Neural cell (in vitro differentiated cells): ENCODE results near the gene EEF2K. TPM values are rescaled to one million over a fixed set of nuclear protein-coding genes. Genes with fewer than 3 reads are reported as not detected.

Experiments used
- H2AFZ ChIP-seq: fragments of 200-600, 300-800 bp; sonication (generic), shearing (Covaris generic); 2 replicates; pipeline ENCODE4 v1.6.0; 2014; ENCODE audit warnings: low read depth, mild to moderate bottlenecking, antibody characterized with exemption, low read length, moderate library complexity
- H3F3A ChIP-seq: fragments of 200-600 bp; shearing (Covaris generic); 2 replicates; pipeline ENCODE4 v1.6.1; 2016; ENCODE audit warnings: mild to moderate bottlenecking, moderate library complexity, mixed read lengths, antibody characterized with exemption, low read length; ENCODE audit not compliant: insufficient read depth, poor library complexity, severe bottlenecking
- H3K27ac ChIP-seq: fragments of 200-600, 300-800 bp; sonication (generic), shearing (Covaris generic); 2 replicates; pipeline ENCODE4 v1.5.1; 2014; ENCODE audit warnings: mild to moderate bottlenecking, low read length, moderate library complexity
- H3K27me3 ChIP-seq: fragments of 300-800, 200-600 bp; sonication (generic), shearing (Covaris generic); 2 replicates; pipeline ENCODE4 v1.6.0; 2014; ENCODE audit warnings: mild to moderate bottlenecking, low read depth, low read length, moderate library complexity; ENCODE audit not compliant: insufficient read depth
- H3K36me3 ChIP-seq: fragments of 300-800, 200-600 bp; sonication (generic), shearing (Covaris generic); 2 replicates; pipeline ENCODE4 v1.5.1; 2014; ENCODE audit warnings: mild to moderate bottlenecking, antibody characterized with exemption, low read length, moderate library complexity; ENCODE audit not compliant: insufficient read depth
- H3K4me2 ChIP-seq: fragments of 300-800, 200-600 bp; sonication (generic), shearing (Covaris generic); 2 replicates; pipeline ENCODE4 v1.6.0; 2014; ENCODE audit warnings: mild to moderate bottlenecking, low read length
- H3K4me3 ChIP-seq: fragments of 300-800, 200-600 bp; sonication (generic), shearing (Covaris generic); 2 replicates; pipeline ENCODE4 v1.5.1; 2014; ENCODE audit warnings: mild to moderate bottlenecking, low read length, moderate library complexity
- H3K79me2 ChIP-seq: fragments of 200-600 bp; shearing (Covaris generic); replicated peaks from 2 replicates; pipeline ENCODE4 v1.6.0; 2014; ENCODE audit warnings: mild to moderate bottlenecking, low read length, moderate library complexity; ENCODE audit not compliant: insufficient read depth
- H3K9ac ChIP-seq: fragments of 300-800, 200-600 bp; sonication (generic), shearing (Covaris generic); 2 replicates; pipeline ENCODE4 v1.6.1; 2016; ENCODE audit warnings: mild to moderate bottlenecking, low read length, mixed read lengths
- H3K9me2 ChIP-seq: fragments of 200-600 bp; shearing (Covaris generic); 2 replicates; pipeline ENCODE4 v1.6.1; 2016; ENCODE audit warnings: mild to moderate bottlenecking, low read length, mixed read lengths; ENCODE audit not compliant: insufficient read depth
- H3K9me3 ChIP-seq: fragments of 200-600, 300-800 bp; sonication (generic), shearing (Covaris generic); 2 replicates; pipeline ENCODE4 v1.6.1; 2016; ENCODE audit warnings: mild to moderate bottlenecking, mixed run types, low read length, moderate library complexity, mixed read lengths
- H4K20me1 ChIP-seq: fragments of 200-600 bp; shearing (Covaris generic); 2 replicates; pipeline ENCODE4 v1.6.1; 2016; ENCODE audit warnings: mild to moderate bottlenecking, mixed run types; ENCODE audit not compliant: insufficient read depth
- EP300 ChIP-seq: fragments of 450-650 bp; conservative IDR thresholded peaks from 2 replicates; pipeline ENCODE4 v1.6.1; 2014; ENCODE audit warnings: antibody characterized with exemption, mild to moderate bottlenecking, moderate library complexity; ENCODE audit not compliant: poor library complexity, severe bottlenecking
- EZH2 ChIP-seq: fragments of 200-600, 300-800 bp; shearing (Covaris generic), sonication (generic); IDR thresholded peaks from 2 replicates; pipeline ENCODE4 v1.6.1; 2014; ENCODE audit warnings: antibody characterized with exemption, low read length, borderline replicate concordance, mild to moderate bottlenecking; ENCODE audit not compliant: insufficient read depth, poor library complexity, severe bottlenecking
- MXI1 ChIP-seq: fragments of 450-650 bp; conservative IDR thresholded peaks from 2 replicates; pipeline ENCODE4 v1.6.1; 2014; ENCODE audit warnings: antibody characterized with exemption, mild to moderate bottlenecking; ENCODE audit not compliant: poor library complexity, severe bottlenecking
- POLR2AphosphoS5 ChIP-seq: IDR thresholded peaks from 2 replicates; pipeline ENCODE4 v1.6.1; 2012
- RAD21 ChIP-seq: fragments of 450-650 bp; conservative IDR thresholded peaks from 2 replicates; pipeline ENCODE4 v1.6.1; 2014; ENCODE audit warnings: antibody characterized with exemption, mild to moderate bottlenecking, moderate library complexity
- SMC3 ChIP-seq: fragments of 450-650 bp; conservative IDR thresholded peaks from 2 replicates; pipeline ENCODE4 v1.6.1; 2014; ENCODE audit warnings: antibody characterized with exemption, mild to moderate bottlenecking, moderate library complexity; ENCODE audit not compliant: poor library complexity
- TAF1 ChIP-seq: IDR thresholded peaks from 2 replicates; pipeline ENCODE4 v1.6.1; 2012; ENCODE audit warnings: low read depth
- polyA plus RNA-seq: library from polyadenylated mRNA; depleted of rRNA; stranded (reverse); fragments of >200 nt; gene quantifications from 2 replicates; pipeline ENCODE4 v1.2.3, GENCODE V29; 2014
- TF ChIP-seq, protein P1 (sequence below): IDR thresholded peaks from 2 replicates; pipeline ENCODE4 v1.6.1; 2012; ENCODE audit warnings: borderline replicate concordance
- TF ChIP-seq, protein P2 (sequence below): fragments of 450-650 bp; IDR thresholded peaks from 2 replicates; pipeline ENCODE4 v1.5.1; 2014; ENCODE audit warnings: antibody characterized with exemption, mild to moderate bottlenecking, moderate library complexity; ENCODE audit not compliant: poor library complexity, severe bottlenecking

The EEF2K gene
- polyA plus RNA-seq, 1 donor from 2014 or later: 7.2 TPM

DNA sequence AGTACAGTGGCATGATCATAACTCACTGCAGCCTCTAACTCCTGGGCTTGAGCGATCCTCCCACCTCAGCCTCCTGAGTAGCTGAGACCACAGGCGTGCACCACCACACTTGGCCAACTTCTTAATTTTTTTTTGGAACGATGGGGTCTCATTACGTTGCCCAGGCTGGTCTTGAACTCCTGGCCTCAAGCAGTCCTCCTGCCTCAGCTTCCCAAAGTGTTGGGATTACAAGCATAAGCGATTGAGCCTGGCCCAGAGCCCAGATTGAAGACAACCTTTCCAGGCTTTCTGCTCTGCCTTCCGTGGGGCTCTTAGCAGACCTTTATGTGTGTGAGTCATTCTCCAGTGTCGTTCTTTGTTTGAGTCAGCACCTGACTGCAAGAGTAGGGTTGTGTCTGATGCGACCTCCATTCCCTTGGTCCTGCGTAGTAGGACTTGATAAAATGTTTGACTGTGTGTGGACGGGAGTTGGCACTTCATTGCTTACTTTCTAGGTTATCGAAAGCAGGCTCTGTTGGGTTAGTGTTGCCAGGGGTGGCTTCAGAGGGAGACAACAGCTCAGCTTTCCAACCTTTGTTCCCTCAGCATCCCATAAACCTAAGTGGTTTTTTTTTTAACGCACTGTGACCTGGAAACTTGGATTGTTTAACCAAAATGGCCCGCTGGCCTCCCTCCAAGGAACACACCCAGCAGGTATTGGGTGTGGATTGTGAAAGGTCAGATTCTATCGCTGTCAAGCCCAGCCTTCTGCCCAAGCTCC, 26.4 kb downstream of the EEF2K start:
- Histone ChIP-seq H3K9ac (no peak overlapping the region), H3K79me2 (no peaks in the 10 kb centered on the region), H3K27me3 (no peaks in the 10 kb centered on the region), H3K9me3 (no peaks in the 10 kb centered on the region), H3K4me3 (no peak overlapping the region), H2AFZ (no peak overlapping the region), H3K4me2 (no peak overlapping the region), H3K27ac (no peak overlapping the region), H3F3A (no peaks in the 10 kb centered on the region), H3K36me3 (no peaks in the 10 kb centered on the region), H4K20me1 (no peaks in the 10 kb centered on the region), H3K9me2 (no peaks in the 10 kb centered on the region)
- TF ChIP-seq TAF1 (no peak), RAD21 (no peak), SMC3 (no peak), EP300 (no peak), EZH2 (no peak), POLR2AphosphoS5 (no peak)
- TF ChIP-seq, protein P1, sequence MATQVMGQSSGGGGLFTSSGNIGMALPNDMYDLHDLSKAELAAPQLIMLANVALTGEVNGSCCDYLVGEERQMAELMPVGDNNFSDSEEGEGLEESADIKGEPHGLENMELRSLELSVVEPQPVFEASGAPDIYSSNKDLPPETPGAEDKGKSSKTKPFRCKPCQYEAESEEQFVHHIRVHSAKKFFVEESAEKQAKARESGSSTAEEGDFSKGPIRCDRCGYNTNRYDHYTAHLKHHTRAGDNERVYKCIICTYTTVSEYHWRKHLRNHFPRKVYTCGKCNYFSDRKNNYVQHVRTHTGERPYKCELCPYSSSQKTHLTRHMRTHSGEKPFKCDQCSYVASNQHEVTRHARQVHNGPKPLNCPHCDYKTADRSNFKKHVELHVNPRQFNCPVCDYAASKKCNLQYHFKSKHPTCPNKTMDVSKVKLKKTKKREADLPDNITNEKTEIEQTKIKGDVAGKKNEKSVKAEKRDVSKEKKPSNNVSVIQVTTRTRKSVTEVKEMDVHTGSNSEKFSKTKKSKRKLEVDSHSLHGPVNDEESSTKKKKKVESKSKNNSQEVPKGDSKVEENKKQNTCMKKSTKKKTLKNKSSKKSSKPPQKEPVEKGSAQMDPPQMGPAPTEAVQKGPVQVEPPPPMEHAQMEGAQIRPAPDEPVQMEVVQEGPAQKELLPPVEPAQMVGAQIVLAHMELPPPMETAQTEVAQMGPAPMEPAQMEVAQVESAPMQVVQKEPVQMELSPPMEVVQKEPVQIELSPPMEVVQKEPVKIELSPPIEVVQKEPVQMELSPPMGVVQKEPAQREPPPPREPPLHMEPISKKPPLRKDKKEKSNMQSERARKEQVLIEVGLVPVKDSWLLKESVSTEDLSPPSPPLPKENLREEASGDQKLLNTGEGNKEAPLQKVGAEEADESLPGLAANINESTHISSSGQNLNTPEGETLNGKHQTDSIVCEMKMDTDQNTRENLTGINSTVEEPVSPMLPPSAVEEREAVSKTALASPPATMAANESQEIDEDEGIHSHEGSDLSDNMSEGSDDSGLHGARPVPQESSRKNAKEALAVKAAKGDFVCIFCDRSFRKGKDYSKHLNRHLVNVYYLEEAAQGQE: no peak

DNA sequence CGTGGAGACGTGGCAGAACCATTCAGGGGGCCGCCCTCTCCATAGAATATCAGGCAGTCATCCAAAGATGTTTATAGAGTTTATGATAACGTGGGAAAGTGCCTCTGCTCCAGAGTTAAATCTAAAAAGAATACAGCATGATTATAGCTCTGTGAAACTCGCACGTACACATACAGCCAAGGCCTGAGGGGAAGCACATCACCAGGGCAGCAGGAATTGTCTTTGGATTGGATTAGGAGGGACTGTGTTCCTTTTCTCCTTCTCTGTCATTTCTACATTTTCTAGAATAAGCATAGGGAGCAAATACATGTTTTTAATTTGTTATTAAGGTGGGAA, 26.9 kb downstream of the EEF2K start:
- H3K27ac ChIP-seq: no peak overlapping the region
- TF ChIP-seq EZH2 (no peak), EP300 (no peak), MXI1 (no peak), POLR2AphosphoS5 (no peak)
- TF ChIP-seq, protein P2, sequence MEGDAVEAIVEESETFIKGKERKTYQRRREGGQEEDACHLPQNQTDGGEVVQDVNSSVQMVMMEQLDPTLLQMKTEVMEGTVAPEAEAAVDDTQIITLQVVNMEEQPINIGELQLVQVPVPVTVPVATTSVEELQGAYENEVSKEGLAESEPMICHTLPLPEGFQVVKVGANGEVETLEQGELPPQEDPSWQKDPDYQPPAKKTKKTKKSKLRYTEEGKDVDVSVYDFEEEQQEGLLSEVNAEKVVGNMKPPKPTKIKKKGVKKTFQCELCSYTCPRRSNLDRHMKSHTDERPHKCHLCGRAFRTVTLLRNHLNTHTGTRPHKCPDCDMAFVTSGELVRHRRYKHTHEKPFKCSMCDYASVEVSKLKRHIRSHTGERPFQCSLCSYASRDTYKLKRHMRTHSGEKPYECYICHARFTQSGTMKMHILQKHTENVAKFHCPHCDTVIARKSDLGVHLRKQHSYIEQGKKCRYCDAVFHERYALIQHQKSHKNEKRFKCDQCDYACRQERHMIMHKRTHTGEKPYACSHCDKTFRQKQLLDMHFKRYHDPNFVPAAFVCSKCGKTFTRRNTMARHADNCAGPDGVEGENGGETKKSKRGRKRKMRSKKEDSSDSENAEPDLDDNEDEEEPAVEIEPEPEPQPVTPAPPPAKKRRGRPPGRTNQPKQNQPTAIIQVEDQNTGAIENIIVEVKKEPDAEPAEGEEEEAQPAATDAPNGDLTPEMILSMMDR: no peak
- no peaks in the 10 kb centered on the region for H3F3A ChIP-seq
- no peak overlapping the region for H3K4me3 ChIP-seq
- no peaks in the 10 kb centered on the region for H3K9me2 ChIP-seq
- no peaks in the 10 kb centered on the region for H3K27me3 ChIP-seq
- H4K20me1 ChIP-seq: no peaks in the 10 kb centered on the region
- H3K9me3 ChIP-seq: no peaks in the 10 kb centered on the region
- no peaks in the 10 kb centered on the region for H3K79me2 ChIP-seq
- no peak overlapping the region for H3K4me2 ChIP-seq
- H2AFZ ChIP-seq: no peak overlapping the region
- no peak overlapping the region for H3K9ac ChIP-seq
- no peaks in the 10 kb centered on the region for H3K36me3 ChIP-seq
